GM21619 (cell line): ENCODE data around the gene MAMDC4.
"Not testable (repeated sequence)": the region's sequence is repeated elsewhere in the genome, so short reads cannot be mapped to it uniquely, and the experiment has no call there.

Source experiments
- ATAC-seq: cut with Tn5 transposase; IDR thresholded peaks from one replicate; pipeline ENCODE4 v1.9.1; 2021; ENCODE audit not compliant: unreplicated experiment

MAMDC4 gene

GRCh38 chr9:136837856-136838277 is 14.3 kb upstream of the MAMDC4 start:
- not testable (repeated sequence) for ATAC-seq

GRCh38 chr9:136838314-136839228 is 13.6 kb upstream of the MAMDC4 start:
- no peak for ATAC-seq

GRCh38 chr9:136839229-136840139 is 12.7 kb upstream of the MAMDC4 start:
- ATAC-seq = no peak

- ATAC-seq = no peak
Measured at GRCh38 chr9:136840140-136840876, 11.8 kb upstream of the MAMDC4 start.

GRCh38 chr9:136840877-136841645 is 11.1 kb upstream of the MAMDC4 start:
- no peak for ATAC-seq

GRCh38 chr9:136841646-136842379 is 10.3 kb upstream of the MAMDC4 start:
- not testable (repeated sequence) for ATAC-seq

GRCh38 chr9:136842380-136842948 is 9.7 kb upstream of the MAMDC4 start, which contains the start of gene AJM1:
TSS of gene AJM1 (plus strand) at chr9:136842478. CDS start at chr9:136844415, 1,937 bp downstream.
- ATAC-seq = peak; percentile 68

GRCh38 chr9:136843159-136843800 is 8.9 kb upstream of the MAMDC4 start:
- ATAC-seq = not testable (repeated sequence)

GRCh38 chr9:136843801-136844740 is 8.1 kb upstream of the MAMDC4 start:
- not testable (repeated sequence) for ATAC-seq

GRCh38 chr9:136844761-136845464 is 7.2 kb upstream of the MAMDC4 start:
- ATAC-seq = no peak

GRCh38 chr9:136845465-136846260 is 6.5 kb upstream of the MAMDC4 start:
- no peak for ATAC-seq

GRCh38 chr9:136846376-136847087 is 5.6 kb upstream of the MAMDC4 start:
- ATAC-seq = no peak

GRCh38 chr9:136847088-136847825 is 4.9 kb upstream of the MAMDC4 start:
- ATAC-seq = no peak

GRCh38 chr9:136847826-136848392 is 4.2 kb upstream of the MAMDC4 start:
- no peak for ATAC-seq
